Stimulated activated CD8-positive, alpha-beta memory T cell treated with anti-CD3 and anti-CD28 coated beads, Interleukin-7, amount 100 ng/mL, for 48 hours (primary cell): ENCODE measurements around the gene CD69.
"Not testable (repeated sequence)": the region's sequence is repeated elsewhere in the genome, so short reads cannot be mapped to it uniquely, and the experiment has no call there.

Source experiments
- DNase-seq, 2 donors: peaks; one replicate each; pipeline ENCODE4 v3.0.0-alpha.2; 2020; ENCODE audit warnings: low read depth in 1 of 2; ENCODE audit errors: extremely low read depth in 1 of 2

The CD69 gene

DNA sequence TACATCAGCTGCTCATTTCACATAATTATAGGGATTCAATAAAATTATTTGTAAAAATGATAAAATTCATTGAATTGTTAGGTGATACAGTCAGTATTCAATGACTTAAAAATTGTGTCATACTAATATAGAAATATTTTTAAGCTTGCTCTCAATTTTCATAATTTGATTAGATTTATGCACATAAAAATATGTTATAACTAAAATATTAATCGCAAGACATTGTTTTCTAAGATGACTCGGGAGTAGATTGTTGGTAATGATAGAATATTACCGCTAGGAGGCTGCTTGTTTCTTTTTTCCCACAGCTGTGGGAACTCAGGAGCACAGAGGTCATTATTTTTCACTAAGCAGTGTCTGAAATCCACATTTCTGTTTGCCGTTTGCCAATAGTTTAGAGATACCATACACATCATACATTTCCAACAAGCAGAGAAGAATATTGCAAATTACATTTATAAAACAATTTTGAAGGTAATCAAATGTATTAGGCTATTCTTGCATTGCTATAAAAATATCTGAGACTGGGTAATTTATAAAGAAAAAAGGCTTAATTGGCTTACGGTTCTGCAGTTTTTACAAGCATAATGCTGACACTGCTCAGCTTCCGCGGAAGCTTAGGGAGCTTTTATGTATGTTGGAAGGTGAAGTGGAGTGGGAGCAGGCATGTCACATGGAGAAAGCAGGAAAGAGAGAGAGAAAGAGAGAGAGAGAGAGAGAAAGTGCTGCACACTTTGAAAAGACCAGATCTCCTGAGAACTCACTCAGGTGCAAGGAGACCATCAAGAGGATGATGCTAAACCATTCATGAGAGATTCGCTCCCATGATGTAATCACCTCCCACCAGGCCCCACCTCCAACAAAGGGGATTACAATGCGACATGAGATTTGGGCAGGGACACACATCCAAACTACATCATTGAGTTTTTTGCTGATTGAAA lies 9.2 kb downstream of the CD69 start:
- no peak for DNase-seq

DNA sequence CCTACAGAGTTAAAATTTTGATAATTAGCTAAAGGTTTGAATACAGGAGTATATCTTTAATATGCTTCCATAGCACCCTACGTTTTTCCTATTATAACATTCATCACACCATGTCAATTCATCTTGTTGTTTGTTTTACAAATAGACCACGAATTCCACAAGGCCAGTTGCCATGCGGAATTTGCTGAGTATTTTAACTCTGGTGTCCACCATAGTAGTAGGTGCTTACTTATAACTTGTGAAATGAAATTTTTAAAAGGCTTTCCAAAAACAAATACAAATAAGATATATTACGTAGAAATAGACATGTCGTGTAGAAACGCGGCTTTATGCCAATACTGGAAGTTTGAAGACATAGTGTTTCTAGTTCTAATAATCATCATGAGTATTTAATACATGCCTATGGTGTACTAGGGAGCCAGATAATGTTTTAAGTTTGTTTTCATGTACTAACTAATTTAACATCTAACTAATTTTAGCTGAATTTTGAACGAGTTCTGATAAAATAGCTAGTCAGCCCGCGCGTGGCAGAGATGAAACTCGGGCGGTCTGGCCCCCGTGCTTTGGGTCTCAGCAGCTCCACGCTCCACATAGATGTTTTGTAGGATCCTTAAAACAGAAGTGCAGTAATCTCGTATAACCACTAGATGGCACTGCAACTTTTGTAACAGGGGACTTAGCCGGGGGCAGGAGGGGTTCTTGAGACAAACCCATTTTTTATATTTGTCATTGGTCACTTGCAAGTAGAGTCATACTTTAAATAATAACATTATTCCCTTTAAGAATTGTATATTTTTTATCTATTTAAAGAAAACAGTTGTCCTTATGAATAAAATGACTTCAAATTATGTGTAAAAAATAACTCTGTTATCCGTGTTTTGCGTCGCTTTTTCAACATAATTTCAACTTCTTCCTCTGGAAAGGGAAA lies 10.2 kb downstream of the CD69 start:
- no peak for DNase-seq

DNA sequence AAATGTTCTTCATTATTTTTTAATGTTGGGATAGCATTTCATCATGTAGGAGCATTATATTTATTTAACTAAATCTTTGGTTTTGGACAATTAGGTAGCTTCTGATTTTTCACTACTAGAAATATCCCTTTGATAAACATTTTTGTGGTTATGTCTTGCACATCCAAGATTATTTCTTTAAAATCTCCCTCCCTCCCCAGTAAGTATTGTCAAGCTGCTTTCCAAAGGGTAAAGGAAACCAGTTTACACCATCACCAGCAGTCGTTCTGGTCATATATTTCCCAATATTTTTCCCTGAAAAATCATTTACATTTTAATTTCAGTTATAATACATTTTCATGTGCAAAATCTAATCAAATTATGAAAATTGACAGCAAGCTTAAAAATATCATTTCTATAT lies 11.1 kb downstream of the CD69 start:
- DNase-seq, result no peak

DNA sequence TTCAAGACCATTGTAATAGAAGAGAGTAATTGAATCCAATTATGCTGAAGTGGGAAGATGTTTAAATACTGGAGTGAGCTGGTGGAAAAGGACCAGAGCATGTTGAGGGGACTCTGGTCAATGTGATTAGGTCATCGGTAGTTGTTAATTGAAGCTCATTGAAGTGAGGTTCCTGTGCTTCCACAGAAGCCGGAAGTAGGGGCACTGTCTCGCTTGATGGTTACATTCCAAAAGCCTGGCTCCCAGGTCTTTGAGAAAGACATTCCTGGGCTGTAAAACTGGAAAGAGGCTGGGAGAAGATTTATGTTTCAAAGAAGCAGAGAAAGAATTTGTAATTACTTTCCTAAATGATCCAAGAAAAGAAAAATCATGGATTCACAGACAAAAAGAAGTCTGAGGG lies 15.5 kb downstream of the CD69 start:
- DNase-seq, result no peak

DNA sequence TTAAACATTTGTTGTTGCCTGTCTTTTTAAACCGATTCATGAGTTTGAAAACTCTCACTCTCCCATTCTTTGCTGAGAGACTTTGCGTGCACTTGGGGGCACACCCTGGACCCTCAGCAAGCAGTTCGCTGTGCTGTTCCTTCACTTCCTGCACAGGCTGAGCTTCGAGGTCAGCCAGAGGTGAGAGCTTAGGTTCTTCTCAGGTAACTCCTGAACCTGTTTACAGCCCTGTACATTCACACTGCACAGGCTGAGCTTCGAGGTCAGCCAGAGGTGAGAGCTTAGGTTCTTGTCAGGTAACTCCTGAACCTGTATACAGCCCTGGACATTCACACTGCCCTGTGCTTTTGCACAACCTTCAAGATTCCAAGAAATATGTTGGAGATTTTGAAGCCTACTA lies 18.0 kb downstream of the CD69 start:
- no peak for DNase-seq

DNA sequence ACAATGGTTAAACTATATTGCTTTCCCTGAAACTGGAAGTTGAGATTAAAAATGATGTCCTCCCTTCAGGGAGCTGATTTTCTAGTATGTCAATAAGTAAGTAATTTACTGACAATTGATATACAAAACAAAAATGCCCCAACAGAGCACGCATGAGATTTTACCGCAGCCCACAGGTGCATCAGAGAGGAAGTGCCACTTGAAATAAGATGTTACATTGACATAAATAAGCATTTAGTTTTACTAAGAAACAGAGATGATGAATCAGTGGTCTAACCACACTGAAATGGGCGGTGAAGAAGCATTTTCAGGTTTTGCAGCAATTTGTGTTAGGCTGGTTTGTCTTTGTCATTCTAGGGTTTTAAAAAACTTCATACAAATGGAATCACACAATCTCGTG lies 19.0 kb downstream of the CD69 start:
- peak in 1 of 2 donors; percentile 66 for DNase-seq

DNA sequence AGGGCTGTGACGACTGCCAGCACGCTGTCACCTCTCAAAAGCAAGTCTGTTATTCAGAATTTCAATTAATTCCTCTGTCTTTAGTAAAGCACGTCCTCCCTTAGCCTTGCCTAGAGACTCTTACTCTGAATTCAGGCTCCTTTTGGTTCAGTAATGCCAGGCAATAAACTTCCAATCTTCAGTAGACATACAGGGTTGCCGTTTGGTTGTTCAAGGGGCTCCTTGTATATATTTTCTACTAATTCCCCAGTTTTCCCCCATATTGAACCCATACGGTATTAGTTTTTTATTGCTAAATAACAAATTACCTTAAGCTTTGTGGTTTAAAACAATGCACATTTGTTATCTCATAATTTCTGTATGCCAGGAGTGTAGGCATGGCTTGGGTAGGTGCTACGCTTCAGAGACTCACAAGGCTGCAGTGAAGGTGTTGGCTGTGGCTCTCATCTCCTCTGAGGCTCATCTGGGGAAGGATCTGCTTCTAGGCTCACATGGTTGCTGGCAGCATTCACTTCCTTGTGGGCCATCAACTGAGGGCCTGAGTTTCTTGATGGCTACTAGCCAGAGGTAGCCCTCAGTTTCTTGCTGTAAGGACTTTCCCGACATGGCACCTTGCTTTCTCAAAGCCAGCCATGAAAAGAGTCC lies 20.5 kb downstream of the CD69 start:
- no peak for DNase-seq

DNA sequence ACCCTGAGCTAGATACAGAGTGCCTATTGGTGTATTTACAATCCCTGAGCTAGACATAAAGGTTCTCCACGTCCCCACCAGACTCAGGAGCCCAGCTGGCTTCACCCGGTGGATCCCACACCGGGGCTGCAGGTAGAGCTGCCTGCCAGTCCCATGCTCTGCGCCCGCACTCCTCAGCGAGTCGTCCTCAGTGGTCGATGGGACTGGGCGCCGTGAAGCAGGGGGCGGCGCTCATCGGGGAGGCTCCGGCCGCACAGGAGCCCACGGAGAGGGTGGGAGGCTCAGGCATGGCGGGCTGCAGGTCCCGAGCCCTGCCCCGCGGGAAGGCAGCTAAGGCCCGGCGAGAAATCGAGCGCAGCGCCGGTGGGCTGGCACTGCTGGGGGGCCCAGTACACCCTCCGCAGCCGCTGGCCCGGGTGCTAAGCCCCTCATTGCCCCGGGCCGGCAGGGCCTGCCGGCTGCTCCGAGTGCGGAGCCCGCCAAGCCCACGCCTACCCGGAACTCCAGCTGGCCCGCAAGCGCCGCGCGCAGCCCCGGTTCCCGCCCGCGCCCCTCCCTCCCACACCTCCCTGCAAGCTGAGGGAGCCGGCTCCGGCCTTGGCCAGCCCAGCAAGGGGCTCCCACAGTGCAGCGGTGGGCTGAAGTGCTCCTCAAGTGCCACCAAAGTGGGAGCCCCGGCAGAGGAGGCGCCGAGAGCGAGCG lies 21.1 kb downstream of the CD69 start:
- DNase-seq, result not testable (repeated sequence)

DNA sequence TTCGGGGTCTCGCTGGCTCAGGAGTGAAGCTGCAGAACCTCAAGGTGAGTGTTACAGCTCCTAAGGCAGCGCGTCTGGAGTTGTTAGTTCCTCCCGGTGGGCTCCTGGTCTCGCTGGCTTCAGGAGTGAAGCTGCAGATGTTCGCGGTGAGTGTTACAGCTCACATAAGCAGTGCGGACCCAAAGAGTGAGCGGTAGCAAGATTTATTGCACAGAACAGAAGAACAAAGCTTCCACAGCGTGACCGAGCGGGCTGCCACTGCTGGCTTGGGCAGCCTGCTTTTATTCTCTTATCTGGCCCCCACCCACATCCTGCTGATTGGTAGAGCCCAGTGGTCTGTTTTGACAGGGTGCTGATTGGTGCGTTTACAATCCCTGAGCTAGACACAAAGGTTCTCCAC lies 21.8 kb downstream of the CD69 start:
- not testable (repeated sequence) for DNase-seq

DNA sequence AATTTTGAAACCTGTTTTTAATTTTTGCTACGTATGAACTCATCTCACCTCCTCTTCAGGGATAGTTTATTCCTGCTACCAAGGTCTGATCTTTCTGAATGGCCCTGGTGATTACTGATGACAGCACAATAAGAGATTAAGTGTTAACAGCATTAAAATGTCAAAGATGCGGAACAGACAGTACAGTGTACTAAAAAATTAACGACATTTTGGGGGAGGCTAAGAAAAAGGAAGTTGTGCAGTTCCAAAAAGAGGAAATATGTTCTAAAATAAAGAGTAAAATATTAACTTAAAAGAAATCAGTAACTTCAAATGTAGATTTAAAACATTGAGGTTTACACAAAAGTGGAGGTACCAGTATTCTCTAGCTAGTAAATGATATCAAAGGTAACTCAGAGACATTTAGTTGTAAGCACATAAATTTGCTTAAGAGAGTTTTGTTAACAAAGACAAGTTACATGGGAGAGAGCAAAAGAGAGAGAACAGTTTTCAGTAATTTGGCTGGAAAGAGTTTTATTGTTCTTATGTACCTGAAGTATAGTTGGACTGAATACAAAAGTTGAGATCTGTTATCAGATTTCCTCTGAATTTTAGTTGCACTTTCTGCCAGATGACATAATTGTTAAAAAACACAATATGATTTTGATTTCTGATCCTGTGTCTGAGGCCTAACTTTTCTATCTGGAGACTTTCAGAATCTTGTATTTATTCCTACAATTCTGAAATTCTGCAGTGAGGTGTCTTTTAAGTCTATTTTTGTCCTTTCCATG lies 23.6 kb downstream of the CD69 start:
- no peak for DNase-seq

DNA sequence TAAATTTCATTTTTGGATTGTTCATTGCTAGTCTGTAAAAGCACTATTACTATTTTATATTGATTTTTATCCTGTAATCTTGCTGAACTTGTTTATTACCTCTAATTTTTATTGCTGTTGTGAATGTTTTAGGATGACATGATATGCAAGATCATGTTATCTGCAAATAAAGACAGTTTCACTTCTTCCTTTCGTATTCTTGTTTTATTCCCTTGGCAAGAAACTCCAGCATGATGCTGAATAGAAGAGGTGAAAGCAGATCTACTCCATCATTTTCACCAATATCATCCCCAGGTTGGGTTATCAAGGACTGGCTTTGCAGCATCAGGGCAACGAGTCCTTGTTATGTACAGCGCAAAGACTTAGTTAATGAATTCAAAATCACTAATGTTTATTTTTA lies 25.1 kb downstream of the CD69 start:
- no peak for DNase-seq

DNA sequence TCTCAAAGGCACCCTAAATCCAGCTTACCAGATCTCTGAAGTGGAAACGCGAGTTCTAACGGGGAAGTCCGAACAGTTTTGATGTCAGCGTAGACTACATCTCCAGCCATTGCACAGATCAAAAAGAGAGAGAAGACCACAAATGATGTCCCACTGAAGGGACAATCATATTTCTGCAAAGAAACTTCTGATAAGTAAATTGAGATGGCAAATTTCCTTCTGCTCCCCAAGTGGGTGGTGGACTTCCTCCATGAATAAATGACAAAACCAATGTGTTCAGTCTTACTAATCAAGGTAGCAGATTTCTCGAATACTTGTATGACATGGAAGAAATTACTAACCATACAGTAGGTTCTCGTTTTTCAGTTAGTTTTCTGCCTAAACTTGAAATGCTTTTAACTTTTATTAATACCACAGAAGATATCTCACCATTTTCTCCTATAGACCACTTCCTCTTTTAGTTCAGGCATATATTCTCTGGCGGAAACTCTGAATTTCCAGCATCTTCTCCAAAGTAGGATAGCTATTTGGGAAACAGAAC lies 27.7 kb downstream of the CD69 start, which contains the start of gene CLECL1:
TSS of gene CLECL1 (minus strand) at position 177 of the 541 bp plus-strand sequence.
- no peak for DNase-seq

DNA sequence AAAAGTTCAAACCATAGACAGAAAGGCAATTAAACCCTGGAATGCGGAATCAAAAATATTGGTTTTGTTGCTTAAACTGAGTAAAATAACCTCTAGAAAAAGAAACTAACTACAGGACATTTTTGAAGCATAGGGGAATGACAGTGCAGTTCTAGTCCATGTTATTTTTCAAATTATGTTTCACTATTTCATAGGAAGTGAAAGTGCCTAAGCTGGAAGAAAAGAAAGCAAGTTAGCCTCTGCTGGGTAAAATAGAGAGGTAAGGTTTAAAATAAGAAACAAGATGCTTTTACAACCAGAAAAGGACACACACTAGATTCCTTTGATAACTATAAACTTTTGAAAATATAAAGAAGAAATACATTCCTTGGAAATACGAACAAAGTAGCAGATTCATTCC lies 28.9 kb downstream of the CD69 start:
- DNase-seq, result no peak

DNA sequence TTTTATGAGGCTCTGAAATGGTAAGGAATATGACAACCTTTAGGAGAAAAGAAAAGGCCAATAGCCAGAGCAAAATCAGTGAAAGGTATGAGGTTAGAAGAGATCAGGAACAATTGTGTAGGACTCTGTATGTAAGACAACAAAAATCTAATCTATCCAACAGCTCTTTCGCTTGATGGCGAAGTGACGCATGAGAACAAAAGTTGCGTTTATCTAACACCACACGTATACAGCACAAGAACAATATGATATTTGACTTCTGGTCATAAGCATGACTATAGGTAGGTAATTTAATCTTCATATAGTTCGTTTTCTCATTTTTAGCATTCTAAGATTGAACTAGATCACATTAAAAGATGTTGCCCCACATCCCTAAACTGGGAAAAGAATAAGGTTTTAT lies 29.3 kb downstream of the CD69 start:
- no peak for DNase-seq

DNA sequence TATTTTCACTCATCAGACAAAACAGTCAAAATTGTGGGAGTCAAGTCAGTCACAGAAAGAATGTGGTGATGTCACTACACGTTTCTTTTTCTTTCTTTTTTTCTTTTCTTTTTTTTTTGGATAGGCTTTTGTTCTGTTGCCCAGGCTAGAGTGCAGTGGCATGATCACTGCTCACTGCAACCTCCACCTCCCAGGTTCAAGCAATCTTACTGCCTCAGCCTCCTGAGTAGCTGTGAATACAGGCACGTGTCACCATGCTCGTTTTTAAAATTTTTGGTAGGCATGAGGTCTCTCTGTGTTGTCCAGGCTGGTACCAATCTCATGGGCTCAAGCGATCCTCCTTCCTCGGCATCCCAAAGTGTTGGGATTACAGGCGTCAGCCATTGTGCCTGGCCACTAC lies 30.1 kb downstream of the CD69 start:
- no peak for DNase-seq

DNA sequence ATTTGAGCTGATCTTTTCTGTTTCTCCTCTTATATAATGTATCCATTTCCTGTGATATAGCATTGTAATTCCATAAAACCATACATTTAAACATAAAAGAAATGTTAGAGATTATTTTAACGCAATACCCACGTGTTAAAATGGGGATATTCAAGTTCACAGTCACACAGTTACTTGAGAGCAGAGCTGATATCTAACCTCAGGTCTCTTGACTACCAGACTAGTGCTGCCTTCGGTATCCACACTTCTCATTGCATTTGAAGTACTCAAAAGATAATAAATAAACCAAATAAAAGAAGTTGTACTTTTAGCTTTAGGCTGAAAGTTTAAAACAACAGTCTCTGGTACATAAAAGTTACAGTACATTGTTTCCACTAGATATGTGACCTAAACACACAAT lies 30.7 kb downstream of the CD69 start:
- no peak for DNase-seq

DNA sequence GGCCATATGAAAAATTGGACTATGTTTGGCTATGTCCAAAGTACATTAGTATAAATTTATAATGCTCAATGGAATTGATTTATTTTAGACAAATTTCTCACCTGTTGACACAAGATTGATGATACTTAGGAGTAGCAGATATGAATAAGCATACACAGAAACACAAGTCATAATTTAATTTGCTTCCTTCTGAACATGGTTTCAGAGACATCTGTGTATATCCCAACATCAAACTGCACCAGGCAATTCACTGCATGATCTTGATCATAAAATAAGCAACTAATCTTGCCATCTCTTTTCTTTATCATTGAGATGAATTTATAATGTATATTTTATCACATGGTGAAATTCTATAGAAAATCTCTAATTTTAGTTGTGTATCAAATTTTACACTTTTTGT lies 31.6 kb downstream of the CD69 start:
- no peak for DNase-seq

DNA sequence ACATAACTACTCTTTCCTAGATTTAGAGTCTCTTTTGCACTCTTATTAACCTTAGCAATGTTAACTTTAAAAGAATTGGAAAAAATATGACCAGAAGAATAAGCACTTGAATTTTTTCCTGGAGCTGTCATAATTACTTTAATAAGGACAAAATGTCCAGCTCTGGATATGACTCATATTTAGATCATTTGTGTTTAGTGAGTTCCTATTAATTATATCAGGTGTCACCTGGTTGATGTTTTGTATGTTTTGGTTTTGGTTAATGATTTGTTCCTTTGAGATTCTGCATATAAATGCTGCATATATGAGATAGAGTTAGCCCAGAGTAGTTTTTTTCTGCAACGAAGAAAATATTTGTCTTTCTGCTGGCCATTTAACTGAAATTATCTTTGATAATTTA lies 32.9 kb downstream of the CD69 start:
- DNase-seq, result no peak

DNA sequence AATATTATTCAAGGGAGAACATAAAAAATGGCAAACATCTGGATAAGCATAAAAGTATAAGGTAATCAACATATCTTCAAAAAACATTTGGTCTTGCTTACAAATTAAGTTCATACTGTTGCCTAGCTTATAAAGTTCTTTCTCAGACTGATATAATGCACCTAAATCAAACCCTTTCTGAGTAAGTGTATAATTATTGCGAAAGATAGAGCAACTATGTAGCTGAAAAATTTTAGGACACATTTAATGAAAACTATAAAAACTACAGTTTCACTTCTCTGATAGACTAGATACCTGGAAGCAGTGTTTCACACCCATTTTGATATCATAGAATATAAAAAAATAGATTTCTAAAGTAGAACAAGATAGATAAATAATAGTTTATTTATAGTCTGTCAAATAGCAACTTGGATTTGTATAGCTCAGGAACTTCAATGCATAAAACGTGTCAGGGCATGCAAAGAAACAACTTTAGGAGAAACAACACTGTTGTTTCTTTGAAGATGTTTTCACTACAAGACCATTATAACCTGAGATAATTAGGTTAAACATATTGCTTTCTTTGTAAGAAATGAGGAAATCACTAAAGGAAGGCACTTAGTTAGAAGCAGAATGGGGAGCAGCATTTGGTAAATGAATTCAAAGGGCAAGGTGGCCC lies 35.4 kb downstream of the CD69 start:
- no peak for DNase-seq
